OCI-LY7 (cell line): Measurements from ENCODE around the gene RAB20. TPM values are rescaled to one million over a fixed set of nuclear protein-coding genes. Genes with fewer than 3 reads are reported as not detected.

Experiments used
- BruUV-seq: library from RNA; stranded (reverse); fragments of 400-500 nt; replicated peaks from 2 replicates; lab custom pipeline; 2021; lab: Mats Ljungman, UMichigan
- CTCF ChIA-PET: fragments of 300-600 bp; sonication (Branson Sonifier 250); formaldehyde crosslinking; loops from one replicate; lab custom pipeline; 2022; ENCODE audit warnings: antibody characterized with exemption; ENCODE audit not compliant: unreplicated experiment; lab: Charles Lee
- POLR2A ChIA-PET: fragments of 300-600 bp; sonication (Branson Sonifier 250); formaldehyde crosslinking; loops from one replicate; lab custom pipeline; 2022; ENCODE audit warnings: antibody characterized with exemption; lab: Charles Lee
- DNase-seq: peaks from one replicate; pipeline ENCODE4 v3.0.0-alpha.2; 2015; ENCODE audit warnings: low spot score
- H2AFZ ChIP-seq: fragments of 200-600 bp; sonication (generic), shearing (Covaris generic); 2 replicates; pipeline ENCODE4 v1.6.1; 2014; ENCODE audit warnings: mild to moderate bottlenecking, antibody characterized with exemption, low read length, moderate library complexity
- H3K27ac ChIP-seq: fragments of 200-600 bp; sonication (generic); 2 replicates; pipeline ENCODE4 v1.5.1; 2014; ENCODE audit warnings: mixed run types, low read depth, mild to moderate bottlenecking, moderate library complexity, low read length, inconsistent platforms; ENCODE audit not compliant: poor library complexity, severe bottlenecking
- H3K36me3 ChIP-seq: fragments of 200-600 bp; sonication (generic); 2 replicates; pipeline ENCODE4 v1.6.1; 2014; ENCODE audit warnings: mild to moderate bottlenecking, antibody characterized with exemption, low read length, moderate library complexity, mixed read lengths; ENCODE audit not compliant: insufficient read depth
- H3K4me1 ChIP-seq: fragments of 200-600 bp; sonication (generic); 2 replicates; pipeline ENCODE4 v1.5.1; 2014; ENCODE audit warnings: mild to moderate bottlenecking, low read length; ENCODE audit not compliant: insufficient read depth, poor library complexity, severe bottlenecking
- H3K4me2 ChIP-seq: fragments of 200-600 bp; sonication (generic); 2 replicates; pipeline ENCODE4 v1.6.1; 2014; ENCODE audit warnings: mild to moderate bottlenecking, low read length
- H3K4me3 ChIP-seq: fragments of 200-600 bp; sonication (generic); 2 replicates; pipeline ENCODE4 v1.5.1; 2014; ENCODE audit warnings: mild to moderate bottlenecking, low read depth, low read length; ENCODE audit not compliant: poor library complexity, severe bottlenecking
- H3K79me2 ChIP-seq: fragments of 200-600 bp; sonication (generic); 2 replicates; pipeline ENCODE4 v1.6.1; 2016; ENCODE audit warnings: low read depth, mild to moderate bottlenecking, low read length, moderate library complexity, mixed read lengths; ENCODE audit not compliant: insufficient read depth
- H3K9me2 ChIP-seq: fragments of 200-600 bp; sonication (generic); 2 replicates; pipeline ENCODE4 v1.6.1; 2016; ENCODE audit warnings: mild to moderate bottlenecking, low read length, mixed read lengths; ENCODE audit not compliant: insufficient read depth
- H3K9me3 ChIP-seq: fragments of 200-600 bp; sonication (generic); 2 replicates; pipeline ENCODE4 v1.6.1; 2014; ENCODE audit warnings: mild to moderate bottlenecking, mixed run types, low read length, mixed read lengths
- H4K20me1 ChIP-seq: fragments of 200-600 bp; sonication (generic); 2 replicates; pipeline ENCODE4 v1.6.1; 2014; ENCODE audit warnings: mild to moderate bottlenecking, antibody characterized with exemption, low read length, moderate library complexity, mixed read lengths; ENCODE audit not compliant: insufficient read depth
- EZH2phosphoT487 ChIP-seq: fragments of 200-600 bp; sonication (generic); IDR thresholded peaks from 2 replicates; pipeline ENCODE4 v1.6.1; 2018; ENCODE audit warnings: low read depth, borderline replicate concordance, mild to moderate bottlenecking, mixed run types, antibody characterized with exemption, low read length, moderate library complexity, mixed read lengths
- intact Hi-C: fragments of 100-400 bp; cut with micrococcal nuclease; formaldehyde crosslinking; loops from one replicate; pipeline ENCODE4 v1.10.0; 2022; ENCODE audit not compliant: unreplicated experiment
- total RNA-seq, 2 experiments: library from RNA; depleted of rRNA in 1 of 2; stranded (reverse); fragments of >200 nt in 1 of 2; shearing (Covaris generic) in 1 of 2; gene quantifications; 2 replicates each; pipeline ENCODE4 v1.2.3, GENCODE V29; 2014 to 2022
- TF ChIP-seq, protein P1 (sequence below): fragments of 200-600 bp; sonication (generic); conservative IDR thresholded peaks from 2 replicates; pipeline ENCODE4 v1.5.1; 2014; ENCODE audit warnings: mild to moderate bottlenecking, antibody characterized with exemption, low read length, moderate library complexity, mixed read lengths

The RAB20 gene
- total RNA-seq, 2 experiments from 2014 or later = not detected

DNA sequence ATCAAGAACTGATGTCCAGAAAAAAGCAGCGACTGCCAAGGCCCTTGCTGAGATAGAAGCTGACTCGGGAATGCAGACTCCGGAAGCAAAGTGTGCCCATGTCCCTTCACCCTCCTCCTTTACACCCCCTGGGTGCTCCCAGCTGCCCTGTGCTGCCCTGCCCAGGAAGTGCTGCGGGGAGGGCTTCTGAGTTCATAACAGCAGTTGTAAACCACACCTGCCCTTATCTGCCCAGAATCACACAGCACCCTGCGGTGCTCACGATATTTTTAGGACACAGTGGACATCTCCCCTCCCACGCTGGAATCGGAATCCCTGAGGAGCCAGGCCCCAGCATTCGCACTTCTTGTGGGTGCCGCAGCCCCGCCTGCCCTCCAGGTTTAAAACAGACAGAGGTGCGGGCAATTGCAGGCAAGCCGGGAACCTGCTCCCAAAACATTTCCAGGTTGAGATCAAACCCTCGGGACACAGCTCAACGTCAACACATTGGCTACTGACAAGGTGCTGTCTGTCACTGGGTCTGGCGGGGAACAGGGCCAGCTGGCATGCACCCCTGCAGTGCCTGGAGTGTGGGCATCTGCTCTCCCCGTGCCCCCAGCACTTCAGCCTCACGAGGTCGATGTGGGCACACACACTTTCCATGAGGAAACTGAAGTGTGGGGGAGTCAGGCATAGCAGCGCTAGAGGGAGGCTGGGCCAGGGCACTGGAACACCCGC, 36.8 kb downstream of the RAB20 start:
- H3K27ac ChIP-seq = no peak overlapping the region
- H3K4me3 ChIP-seq = no peak overlapping the region
- no peaks in the 10 kb centered on the region for H3K36me3 ChIP-seq
- no peaks in the 10 kb centered on the region for H3K79me2 ChIP-seq
- ChIA-PET POLR2A (no interaction called here), CTCF (no interaction called here)
- no peaks in the 10 kb centered on the region for H3K4me1 ChIP-seq
- TF ChIP-seq EZH2phosphoT487 = no peak
- TF ChIP-seq, protein P1, sequence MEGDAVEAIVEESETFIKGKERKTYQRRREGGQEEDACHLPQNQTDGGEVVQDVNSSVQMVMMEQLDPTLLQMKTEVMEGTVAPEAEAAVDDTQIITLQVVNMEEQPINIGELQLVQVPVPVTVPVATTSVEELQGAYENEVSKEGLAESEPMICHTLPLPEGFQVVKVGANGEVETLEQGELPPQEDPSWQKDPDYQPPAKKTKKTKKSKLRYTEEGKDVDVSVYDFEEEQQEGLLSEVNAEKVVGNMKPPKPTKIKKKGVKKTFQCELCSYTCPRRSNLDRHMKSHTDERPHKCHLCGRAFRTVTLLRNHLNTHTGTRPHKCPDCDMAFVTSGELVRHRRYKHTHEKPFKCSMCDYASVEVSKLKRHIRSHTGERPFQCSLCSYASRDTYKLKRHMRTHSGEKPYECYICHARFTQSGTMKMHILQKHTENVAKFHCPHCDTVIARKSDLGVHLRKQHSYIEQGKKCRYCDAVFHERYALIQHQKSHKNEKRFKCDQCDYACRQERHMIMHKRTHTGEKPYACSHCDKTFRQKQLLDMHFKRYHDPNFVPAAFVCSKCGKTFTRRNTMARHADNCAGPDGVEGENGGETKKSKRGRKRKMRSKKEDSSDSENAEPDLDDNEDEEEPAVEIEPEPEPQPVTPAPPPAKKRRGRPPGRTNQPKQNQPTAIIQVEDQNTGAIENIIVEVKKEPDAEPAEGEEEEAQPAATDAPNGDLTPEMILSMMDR = no peak
- H3K9me2 ChIP-seq = no peaks in the 10 kb centered on the region
- H4K20me1 ChIP-seq = no peaks in the 10 kb centered on the region
- no peak overlapping the region for H2AFZ ChIP-seq
- no peaks in the 10 kb centered on the region for H3K9me3 ChIP-seq
- intact Hi-C loops = no loop called here
- no peak for DNase-seq
- no peak overlapping the region for H3K4me2 ChIP-seq
- BruUV-seq = no TSS peak

DNA sequence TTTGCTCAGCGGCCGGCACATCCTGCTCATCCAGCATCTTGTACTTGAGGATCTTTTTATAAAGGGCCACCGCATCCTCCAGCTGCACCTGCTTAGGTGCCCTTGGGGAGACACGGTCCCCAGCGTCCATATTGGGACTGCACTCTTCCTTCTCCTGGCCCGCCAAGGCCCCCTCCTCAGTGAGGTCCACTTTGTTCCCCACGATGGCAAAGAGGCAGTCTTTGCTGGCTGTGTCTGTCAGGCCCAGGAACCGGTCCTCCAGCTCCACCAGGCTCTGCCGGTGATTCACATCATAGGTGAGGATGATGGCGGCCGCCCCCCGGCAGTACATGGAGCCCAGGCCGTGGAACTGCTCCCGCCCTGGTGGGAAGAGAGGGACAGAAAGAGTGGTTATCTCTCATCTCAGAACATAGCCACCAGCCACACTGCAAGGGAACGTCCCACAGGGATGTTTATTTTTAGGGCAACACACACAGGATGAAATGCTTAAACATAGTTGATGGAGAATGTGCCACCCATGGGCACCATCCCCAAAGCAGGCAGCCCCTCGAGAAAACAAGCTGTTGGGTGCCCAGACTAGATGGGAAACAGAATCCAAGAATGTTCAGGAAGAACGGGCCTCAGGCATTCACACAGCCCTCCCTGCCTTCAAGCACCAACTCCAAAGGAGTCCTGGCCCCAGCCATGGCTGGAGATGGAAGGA, 37.5 kb downstream of the RAB20 start:
- Histone ChIP-seq H3K4me3 (no peak overlapping the region), H3K27ac (no peak overlapping the region), H3K9me3 (no peaks in the 10 kb centered on the region), H2AFZ (no peak overlapping the region), H4K20me1 (no peaks in the 10 kb centered on the region), H3K4me1 (no peaks in the 10 kb centered on the region), H3K4me2 (no peak overlapping the region), H3K36me3 (no peaks in the 10 kb centered on the region), H3K9me2 (no peaks in the 10 kb centered on the region), H3K79me2 (no peaks in the 10 kb centered on the region)
- no TSS peak for BruUV-seq
- CTCF ChIA-PET = no interaction called here
- POLR2A ChIA-PET = no interaction called here
- TF ChIP-seq, protein P1 = no peak
- no peak for TF ChIP-seq EZH2phosphoT487
- intact Hi-C loops = no loop called here
- DNase-seq = no peak

GRCh38 chr13:110523180-110523579, 38.3 kb downstream of the RAB20 start:
- TF ChIP-seq EZH2phosphoT487 = no peak
- TF ChIP-seq, protein P1 = no peak
- H3K4me2 ChIP-seq = no peak overlapping the region
- no peak overlapping the region for H3K27ac ChIP-seq
- POLR2A ChIA-PET = no interaction called here
- intact Hi-C loops = no loop called here
- H3K9me3 ChIP-seq = no peaks in the 10 kb centered on the region
- no peak overlapping the region for H2AFZ ChIP-seq
- DNase-seq = no peak
- H3K9me2 ChIP-seq = no peaks in the 10 kb centered on the region
- H3K36me3 ChIP-seq = no peaks in the 10 kb centered on the region
- CTCF ChIA-PET = no interaction called here
- no peaks in the 10 kb centered on the region for H4K20me1 ChIP-seq
- no peak overlapping the region for H3K4me3 ChIP-seq
- no TSS peak for BruUV-seq
- H3K79me2 ChIP-seq = no peaks in the 10 kb centered on the region
- no peaks in the 10 kb centered on the region for H3K4me1 ChIP-seq
